ENCODE data around the gene HID1.

DNA sequence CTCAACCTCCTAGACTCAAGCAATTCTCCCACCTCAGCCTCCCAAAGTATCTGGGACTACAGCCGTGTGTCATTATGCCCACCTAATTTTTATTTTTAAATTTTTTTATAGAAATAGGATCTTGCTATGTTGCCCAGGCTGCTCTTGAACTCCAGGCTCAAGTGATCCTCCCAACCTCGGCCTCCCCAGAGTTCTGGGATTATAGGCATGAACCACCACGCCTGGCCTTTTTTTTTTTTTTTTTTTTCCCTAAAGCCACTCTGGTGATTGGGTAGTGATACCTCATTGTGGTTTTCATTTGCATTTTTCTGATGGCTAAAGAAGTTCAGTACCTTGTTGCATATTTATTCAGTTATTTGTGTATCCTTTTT lies 13.6 kb upstream of the HID1 start:
- no peak for TF ChIP-seq CTBP1 (IDR thresholded peaks at IDR 0.05; ENCODE audit: borderline replicate concordance)
- no peak for TF ChIP-seq NFRKB (IDR thresholded peaks at IDR 0.05)
- no peak for TF ChIP-seq HDGF (IDR thresholded peaks at IDR 0.05; ENCODE audit: borderline replicate concordance)
